Dermis blood vessel endothelial cell (primary cell): Measurements from ENCODE around the gene STX5. TPM values are rescaled to one million over a fixed set of nuclear protein-coding genes. Genes with fewer than 3 reads are reported as not detected.
"Not testable (repeated sequence)": the region's sequence is repeated elsewhere in the genome, so short reads cannot be mapped to it uniquely, and the experiment has no call there.

Experiments
- DNase-seq: peaks from one replicate; pipeline ENCODE4 v3.0.0; 2010
- total RNA-seq: library from RNA; depleted of rRNA; stranded (reverse); fragments of >200 nt; gene quantifications from 2 replicates; pipeline ENCODE4 v1.2.3, GENCODE V29; 2014

The STX5 gene
- total RNA-seq, 1 donor from 2014 or later = 36.8 TPM

- no peak for DNase-seq
Measured at GRCh38 chr11:62778441-62778840, 53.4 kb downstream of the STX5 start.

GRCh38 chr11:62777389-62777788 is 54.5 kb downstream of the STX5 start:
- no peak for DNase-seq

- no peak for DNase-seq
Measured at GRCh38 chr11:62775646-62776045, 56.2 kb downstream of the STX5 start.

GRCh38 chr11:62774407-62774806 is 57.4 kb downstream of the STX5 start:
- peak; percentile 42 for DNase-seq

GRCh38 chr11:62771144-62772021 is 60.5 kb downstream of the STX5 start, which contains the start of gene TAF6L:
Gene TAF6L (plus strand): TSS chr11:62771396. CDS start chr11:62775784, 4,388 bp downstream.
- peak; percentile 98 for DNase-seq

- no peak for DNase-seq
Measured at GRCh38 chr11:62770778-62771143, 61.1 kb downstream of the STX5 start.

GRCh38 chr11:62760867-62761227 is 71.0 kb downstream of the STX5 start:
- DNase-seq = not testable (repeated sequence)

GRCh38 chr11:62757846-62758788 is 73.7 kb downstream of the STX5 start:
- DNase-seq = no peak

Other genes starting within 250 kb of the STX5 start
- 13.8 and 15.1 TPM in 2 replicates for gene TUT1, start 240.5 kb downstream of the STX5 start, total RNA-seq
- gene MTA2, start 230.2 kb downstream of the STX5 start, total RNA-seq = 190 and 209 TPM in 2 replicates
- gene EML3, start 219.3 kb downstream of the STX5 start, total RNA-seq = 40.2 and 42.1 TPM in 2 replicates
- 5.4 and 5.6 TPM in 2 replicates for gene ROM1, start 218.8 kb downstream of the STX5 start, total RNA-seq
- 16.2 and 18.2 TPM in 2 replicates for gene B3GAT3, start 210.1 kb downstream of the STX5 start, total RNA-seq
- 237 and 423 TPM in 2 replicates for gene GANAB, start 185.4 kb downstream of the STX5 start, total RNA-seq
- gene INTS5, start 178.7 kb downstream of the STX5 start, total RNA-seq = 29.6 and 38.0 TPM in 2 replicates
- gene C11orf98, start 166.8 kb downstream of the STX5 start, total RNA-seq = 27.5 and 28.6 TPM in 2 replicates
- 5.2 and 5.8 TPM in 2 replicates for gene CSKMT, start 166.7 kb downstream of the STX5 start, total RNA-seq
- 5.0 and 6.1 TPM in 2 replicates for gene UQCC3, start 160.4 kb downstream of the STX5 start, total RNA-seq
- gene LBHD1, start 159.8 kb downstream of the STX5 start, total RNA-seq = 2.5 and 3.6 TPM in 2 replicates
- 126 and 217 TPM in 2 replicates for gene UBXN1, start 153.0 kb downstream of the STX5 start, total RNA-seq
- gene LRRN4CL, start 142.5 kb downstream of the STX5 start, total RNA-seq = 0.34 and 0.51 TPM in 2 replicates
- gene BSCL2, start 124.6 kb downstream of the STX5 start, total RNA-seq = 19.4 and 38.6 TPM in 2 replicates
- not detected in 2 replicates for gene GNG3, start 124.4 kb downstream of the STX5 start, total RNA-seq
- gene HNRNPUL2, start 104.6 kb downstream of the STX5 start, total RNA-seq = 6.5 and 11.1 TPM in 2 replicates
- gene TTC9C, start 103.6 kb downstream of the STX5 start, total RNA-seq = 28.9 and 30.0 TPM in 2 replicates
- gene ZBTB3, start 77.9 kb downstream of the STX5 start, total RNA-seq = 12.2 and 14.1 TPM in 2 replicates
- gene POLR2G, start 70.5 kb downstream of the STX5 start, total RNA-seq = 42.7 and 76.1 TPM in 2 replicates
- 35.7 and 40.2 TPM in 2 replicates for gene TAF6L, start 60.7 kb downstream of the STX5 start, total RNA-seq
- 29.0 and 41.7 TPM in 2 replicates for gene TMEM179B, start 44.6 kb downstream of the STX5 start, total RNA-seq
- 10.7 and 21.8 TPM in 2 replicates for gene TMEM223, start 40.0 kb downstream of the STX5 start, total RNA-seq
- gene NXF1, start 26.6 kb downstream of the STX5 start, total RNA-seq = 38.1 and 44.2 TPM in 2 replicates
- not detected in 2 replicates for gene TEX54, start 790 bp upstream of the STX5 start, total RNA-seq
- gene WDR74, start 7.5 kb upstream of the STX5 start, total RNA-seq = 39.4 and 46.3 TPM in 2 replicates
- 77.9 and 84.9 TPM in 2 replicates for gene SLC3A2, start 48.8 kb upstream of the STX5 start, total RNA-seq
- not detected in 2 replicates for gene CHRM1, start 89.3 kb upstream of the STX5 start, total RNA-seq
- gene SLC22A6, start 152.9 kb upstream of the STX5 start, total RNA-seq = not detected in 2 replicates
- not detected in 2 replicates for gene SLC22A8, start 183.8 kb upstream of the STX5 start, total RNA-seq